HEK293 (cell line): Measurements from ENCODE around the gene GPX8.

Experiments used
- CTCF ChIA-PET: fragments of 350-600 bp; formaldehyde crosslinking; extraction: SDS; loops from one replicate; lab custom pipeline; 2021; ENCODE audit warnings: antibody characterized with exemption; lab: Yijun Ruan, JAX
- POLR2A ChIA-PET: fragments of 300-600 bp; formaldehyde crosslinking; extraction: SDS; loops from one replicate; lab custom pipeline; 2020; ENCODE audit warnings: antibody characterized with exemption, inconsistent platforms; lab: Yijun Ruan, JAX
- H3K27ac ChIP-seq: fragments of 200-500 bp; sonication (Bioruptor generic); 2 replicates; pipeline ENCODE4 v1.5.1; 2014; ENCODE audit warnings: low read depth, low read length, control low read depth, inconsistent platforms; ENCODE audit errors: extremely low read depth
- H3K36me3 ChIP-seq, 2 experiments: fragments of 200-500 bp in 1 of 2; sonication (Bioruptor generic) in 1 of 2; 1 replicate in 1 of 2; 2 replicates in 1 of 2; pipeline ENCODE4 v1.5.1; 2014 to 2017; ENCODE audit warnings: inconsistent platforms in 2 of 2, low read length in 2 of 2; ENCODE audit not compliant: control insufficient read depth in 2 of 2, insufficient read depth in 1 of 2
- H3K4me1 ChIP-seq: fragments of 200-500 bp; sonication (Bioruptor generic); 2 replicates; pipeline ENCODE4 v1.5.1; 2014; ENCODE audit warnings: mild to moderate bottlenecking, low read length, inconsistent platforms; ENCODE audit not compliant: control insufficient read depth, insufficient read depth
- H3K4me3 ChIP-seq: 2 replicates; pipeline ENCODE4 v1.5.1; 2011; ENCODE audit warnings: low read depth, mild to moderate bottlenecking, control low read depth, low read length, moderate library complexity
- H3K9me3 ChIP-seq: fragments of 200-500 bp; sonication (Bioruptor generic); 2 replicates; pipeline ENCODE4 v1.5.1; 2014; ENCODE audit warnings: low read depth, low read length, inconsistent platforms; ENCODE audit not compliant: control insufficient read depth, insufficient read depth
- EGR2 ChIP-seq: fragments of 450-650 bp; formaldehyde crosslinking; IDR thresholded peaks from 2 replicates; pipeline ENCODE4 v1.5.1; 2016; ENCODE audit warnings: low read depth, missing biosample characterization, missing genetic modification characterization
- GLIS2 ChIP-seq: fragments of 450-650 bp; formaldehyde crosslinking; IDR thresholded peaks from 2 replicates; pipeline ENCODE4 v1.5.1; 2016; ENCODE audit warnings: missing biosample characterization, missing genetic modification characterization
- IKZF3 ChIP-seq: fragments of 450-650 bp; IDR thresholded peaks from 2 replicates; pipeline ENCODE4 v1.5.0; 2018; ENCODE audit warnings: missing biosample characterization, mild to moderate bottlenecking, missing genetic modification characterization, moderate library complexity
- SALL2 ChIP-seq: fragments of 450-650 bp; formaldehyde crosslinking; IDR thresholded peaks from 2 replicates; pipeline ENCODE4 v1.5.0; 2017; ENCODE audit warnings: missing biosample characterization, mild to moderate bottlenecking, missing genetic modification characterization, borderline replicate concordance
- SP2 ChIP-seq: fragments of 450-650 bp; formaldehyde crosslinking; IDR thresholded peaks from 2 replicates; pipeline ENCODE4 v1.5.1; 2016; ENCODE audit warnings: missing biosample characterization, missing genetic modification characterization
- SP7 ChIP-seq: fragments of 450-650 bp; formaldehyde crosslinking; IDR thresholded peaks from 2 replicates; pipeline ENCODE4 v1.5.1; 2016; ENCODE audit warnings: missing biosample characterization, missing genetic modification characterization
- YY2 ChIP-seq: fragments of 450-650 bp; formaldehyde crosslinking; IDR thresholded peaks from 2 replicates; pipeline ENCODE4 v1.5.1; 2016; ENCODE audit warnings: missing biosample characterization, missing genetic modification characterization
- ZBTB48 ChIP-seq: fragments of 450-650 bp; formaldehyde crosslinking; IDR thresholded peaks from 2 replicates; pipeline ENCODE4 v1.5.1; 2016; ENCODE audit warnings: missing biosample characterization, missing genetic modification characterization
- ZEB2 ChIP-seq: fragments of 450-650 bp; formaldehyde crosslinking; IDR thresholded peaks from 2 replicates; pipeline ENCODE4 v1.5.1; 2016; ENCODE audit warnings: missing biosample characterization, missing genetic modification characterization
- ZNF132 ChIP-seq: fragments of 450-650 bp; formaldehyde crosslinking; IDR thresholded peaks from 2 replicates; pipeline ENCODE4 v1.5.1; 2017; ENCODE audit warnings: missing biosample characterization, missing genetic modification characterization, borderline replicate concordance
- ZNF214 ChIP-seq: fragments of 450-650 bp; formaldehyde crosslinking; IDR thresholded peaks from 2 replicates; pipeline ENCODE4 v1.5.1; 2017; ENCODE audit warnings: missing biosample characterization, mild to moderate bottlenecking, missing genetic modification characterization, borderline replicate concordance
- ZNF37A ChIP-seq: fragments of 450-650 bp; IDR thresholded peaks from 2 replicates; pipeline ENCODE4 v1.5.1; 2018; ENCODE audit warnings: missing biosample characterization, missing genetic modification characterization
- ZNF473 ChIP-seq: fragments of 450-650 bp; formaldehyde crosslinking; IDR thresholded peaks from 2 replicates; pipeline ENCODE4 v1.5.1; 2017; ENCODE audit warnings: missing biosample characterization, missing genetic modification characterization
- ZNF654 ChIP-seq: fragments of 450-650 bp; formaldehyde crosslinking; IDR thresholded peaks from 2 replicates; pipeline ENCODE4 v1.5.1; 2016; ENCODE audit warnings: low read depth, missing biosample characterization, missing genetic modification characterization
- ZNF658 ChIP-seq: fragments of 450-650 bp; formaldehyde crosslinking; IDR thresholded peaks from 2 replicates; pipeline ENCODE4; 2016; ENCODE audit warnings: missing biosample characterization, missing genetic modification characterization
- ZNF76 ChIP-seq: fragments of 450-650 bp; formaldehyde crosslinking; IDR thresholded peaks from 2 replicates; pipeline ENCODE4; 2016; ENCODE audit warnings: low read depth, missing biosample characterization, missing genetic modification characterization, borderline replicate concordance
- ZNF792 ChIP-seq: fragments of 450-650 bp; formaldehyde crosslinking; IDR thresholded peaks from 2 replicates; pipeline ENCODE4 v1.5.1; 2016; ENCODE audit warnings: missing biosample characterization, missing genetic modification characterization
- ZSCAN30 ChIP-seq: fragments of 450-650 bp; IDR thresholded peaks from 2 replicates; pipeline ENCODE4 v1.5.1; 2018; ENCODE audit warnings: missing biosample characterization, mild to moderate bottlenecking, missing genetic modification characterization, moderate library complexity
- TF ChIP-seq, protein P1 (sequence below): fragments of 450-650 bp; formaldehyde crosslinking; IDR thresholded peaks from 2 replicates; pipeline ENCODE4 v1.5.1; 2017; ENCODE audit warnings: missing biosample characterization, missing genetic modification characterization
- TF ChIP-seq, protein P2 (sequence below): fragments of 450-650 bp; formaldehyde crosslinking; conservative IDR thresholded peaks from 2 replicates; pipeline ENCODE4 v1.5.1; 2016; ENCODE audit warnings: low read depth, missing biosample characterization, missing genetic modification characterization
- TF ChIP-seq, protein P3 (sequence below): fragments of 450-650 bp; formaldehyde crosslinking; IDR thresholded peaks from 2 replicates; pipeline ENCODE4 v1.5.1; 2016; ENCODE audit warnings: missing biosample characterization, missing genetic modification characterization
- TF ChIP-seq, protein P4 (sequence below): fragments of 450-650 bp; formaldehyde crosslinking; IDR thresholded peaks from 2 replicates; pipeline ENCODE4 v1.5.1; 2016; ENCODE audit warnings: missing biosample characterization, missing genetic modification characterization

GPX8 gene

DNA sequence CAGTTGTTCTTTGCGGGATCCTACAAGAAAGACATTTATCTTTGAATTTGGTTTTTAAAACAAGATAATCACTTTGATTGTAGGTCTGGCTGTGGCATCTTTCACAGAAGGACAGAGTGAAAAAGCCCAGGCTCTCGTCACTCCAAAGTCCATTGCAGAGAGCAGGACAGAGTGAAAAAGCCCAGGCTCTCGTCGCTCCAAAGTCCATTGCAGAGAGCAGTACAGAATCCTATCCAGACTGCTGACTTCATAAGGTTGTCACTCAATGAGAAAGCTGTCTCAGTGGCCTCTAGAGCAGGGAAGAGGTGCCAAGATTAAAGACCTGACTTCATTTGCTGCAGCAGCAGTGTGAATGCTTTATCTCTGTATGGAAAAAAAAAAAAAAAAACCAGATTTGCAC is 16.3 kb upstream of the GPX8 start:
- no peak overlapping the region for H3K4me3 ChIP-seq
- CTCF ChIA-PET, result interaction anchor here (0.6 to 3.8 kb wide), 5 partner anchors 69 to 833 kb away, joined by 3 to 89 read pairs (median 4); no protein-coding TSS in a partner anchor
- H3K36me3 ChIP-seq, result no peaks in the 10 kb centered on the region
- no peaks in the 10 kb centered on the region for H3K9me3 ChIP-seq
- POLR2A ChIA-PET, result no interaction called here
- H3K4me1 ChIP-seq, result no peaks in the 10 kb centered on the region
- no peak overlapping the region for H3K27ac ChIP-seq
- TF ChIP-seq EGR2 (tag by site-specific recombination) (no peak), ZNF37A (no peak), ZNF214 (tag by site-specific recombination) (no peak), SALL2 (tag by site-specific recombination) (no peak), YY2 (tag by site-specific recombination) (no peak)
- TF ChIP-seq, protein P1, sequence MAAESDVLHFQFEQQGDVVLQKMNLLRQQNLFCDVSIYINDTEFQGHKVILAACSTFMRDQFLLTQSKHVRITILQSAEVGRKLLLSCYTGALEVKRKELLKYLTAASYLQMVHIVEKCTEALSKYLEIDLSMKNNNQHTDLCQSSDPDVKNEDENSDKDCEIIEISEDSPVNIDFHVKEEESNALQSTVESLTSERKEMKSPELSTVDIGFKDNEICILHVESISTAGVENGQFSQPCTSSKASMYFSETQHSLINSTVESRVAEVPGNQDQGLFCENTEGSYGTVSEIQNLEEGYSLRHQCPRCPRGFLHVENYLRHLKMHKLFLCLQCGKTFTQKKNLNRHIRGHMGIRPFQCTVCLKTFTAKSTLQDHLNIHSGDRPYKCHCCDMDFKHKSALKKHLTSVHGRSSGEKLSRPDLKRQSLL (tag by site-specific recombination), result no peak

DNA sequence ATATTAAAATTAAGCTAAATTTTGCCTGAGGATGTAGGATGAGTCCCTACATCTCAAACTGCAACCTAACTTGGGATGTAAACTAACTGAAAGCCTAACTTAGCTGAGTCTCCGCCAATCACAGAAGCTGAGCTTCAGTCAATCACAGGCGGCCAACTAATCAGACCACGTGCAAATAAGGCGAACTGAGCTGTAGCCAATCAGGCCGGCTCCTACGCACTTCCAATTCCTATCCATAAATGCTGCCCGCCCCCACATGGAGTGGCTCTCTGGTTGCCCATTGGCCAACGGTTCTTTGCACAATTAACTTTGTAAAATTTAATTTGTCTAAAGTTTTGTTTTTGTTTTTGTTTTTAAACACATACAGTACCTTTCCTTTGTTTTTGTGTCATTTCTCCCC is 13.9 kb upstream of the GPX8 start:
- POLR2A ChIA-PET, result no interaction called here
- Histone ChIP-seq H3K4me3 (no peak overlapping the region), H3K27ac (no peak overlapping the region), H3K36me3 (no peaks in the 10 kb centered on the region), H3K9me3 (no peaks in the 10 kb centered on the region), H3K4me1 (no peaks in the 10 kb centered on the region)
- TF ChIP-seq ZNF132 (tag by site-specific recombination) (no peak), SP7 (tag by site-specific recombination) (no peak), ZBTB48 (no peak), ZNF76 (tag by site-specific recombination) (no peak), SP2 (tag by site-specific recombination) (peak; percentile 29; the same call in 1 of the 2 replicates), ZNF654 (no peak)
- CTCF ChIA-PET, result interaction anchor here (0.6 to 3.8 kb wide), 29 partner anchors 8 to 1263 kb away, joined by 3 to 89 read pairs (median 4); partner anchors contain the start of gene GPX8

DNA sequence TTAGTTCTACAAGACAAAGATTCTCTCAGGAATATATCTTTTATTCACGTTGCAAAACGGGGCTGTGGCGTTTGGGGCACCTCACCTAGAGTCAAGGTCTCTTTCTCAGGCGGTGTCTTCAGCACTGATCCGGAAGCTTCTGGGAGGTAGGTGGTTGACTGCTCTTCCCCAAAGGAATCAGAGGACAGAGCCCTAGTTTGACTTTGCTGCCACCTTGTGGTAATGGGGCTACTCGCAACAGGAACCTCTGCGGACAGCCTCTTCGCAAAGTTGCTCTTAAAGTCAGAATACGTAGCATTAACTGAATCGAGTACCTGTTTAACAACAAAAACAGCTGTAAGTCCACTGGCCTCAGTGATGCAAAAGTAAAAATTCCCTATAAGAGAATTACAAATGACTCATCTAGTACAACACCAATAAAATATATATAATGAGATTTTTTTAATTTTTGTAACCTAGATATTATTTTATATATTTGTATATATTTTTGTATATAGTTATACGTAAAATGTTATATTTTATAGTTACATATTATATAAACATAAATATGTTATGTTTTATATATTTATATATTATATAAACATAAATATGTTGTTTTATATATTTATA is 13.3 kb upstream of the GPX8 start:
- ChIA-PET CTCF (interaction anchor here (0.6 to 3.8 kb wide), 32 partner anchors 8 to 1263 kb away, joined by 3 to 89 read pairs (median 4); partner anchors contain the start of gene GPX8), POLR2A (no interaction called here)
- no peak overlapping the region for H3K4me3 ChIP-seq
- no peaks in the 10 kb centered on the region for H3K4me1 ChIP-seq
- no peaks in the 10 kb centered on the region for H3K9me3 ChIP-seq
- no peaks in the 10 kb centered on the region for H3K36me3 ChIP-seq
- no peak overlapping the region for H3K27ac ChIP-seq
- TF ChIP-seq ZNF658 (tag by site-specific recombination) (no peak), ZNF473 (tag by site-specific recombination) (no peak), IKZF3 (tag by site-specific recombination) (0 out of 2 replicates have a peak, but pooled peaks have one; percentile 50), ZNF792 (no peak), EGR2 (tag by site-specific recombination) (no peak), GLIS2 (tag by site-specific recombination) (no peak), ZEB2 (tag by site-specific recombination) (no peak), ZSCAN30 (tag by site-specific recombination) (peak; percentile 70; the same call in 1 of the 2 replicates)
- TF ChIP-seq, protein P2, sequence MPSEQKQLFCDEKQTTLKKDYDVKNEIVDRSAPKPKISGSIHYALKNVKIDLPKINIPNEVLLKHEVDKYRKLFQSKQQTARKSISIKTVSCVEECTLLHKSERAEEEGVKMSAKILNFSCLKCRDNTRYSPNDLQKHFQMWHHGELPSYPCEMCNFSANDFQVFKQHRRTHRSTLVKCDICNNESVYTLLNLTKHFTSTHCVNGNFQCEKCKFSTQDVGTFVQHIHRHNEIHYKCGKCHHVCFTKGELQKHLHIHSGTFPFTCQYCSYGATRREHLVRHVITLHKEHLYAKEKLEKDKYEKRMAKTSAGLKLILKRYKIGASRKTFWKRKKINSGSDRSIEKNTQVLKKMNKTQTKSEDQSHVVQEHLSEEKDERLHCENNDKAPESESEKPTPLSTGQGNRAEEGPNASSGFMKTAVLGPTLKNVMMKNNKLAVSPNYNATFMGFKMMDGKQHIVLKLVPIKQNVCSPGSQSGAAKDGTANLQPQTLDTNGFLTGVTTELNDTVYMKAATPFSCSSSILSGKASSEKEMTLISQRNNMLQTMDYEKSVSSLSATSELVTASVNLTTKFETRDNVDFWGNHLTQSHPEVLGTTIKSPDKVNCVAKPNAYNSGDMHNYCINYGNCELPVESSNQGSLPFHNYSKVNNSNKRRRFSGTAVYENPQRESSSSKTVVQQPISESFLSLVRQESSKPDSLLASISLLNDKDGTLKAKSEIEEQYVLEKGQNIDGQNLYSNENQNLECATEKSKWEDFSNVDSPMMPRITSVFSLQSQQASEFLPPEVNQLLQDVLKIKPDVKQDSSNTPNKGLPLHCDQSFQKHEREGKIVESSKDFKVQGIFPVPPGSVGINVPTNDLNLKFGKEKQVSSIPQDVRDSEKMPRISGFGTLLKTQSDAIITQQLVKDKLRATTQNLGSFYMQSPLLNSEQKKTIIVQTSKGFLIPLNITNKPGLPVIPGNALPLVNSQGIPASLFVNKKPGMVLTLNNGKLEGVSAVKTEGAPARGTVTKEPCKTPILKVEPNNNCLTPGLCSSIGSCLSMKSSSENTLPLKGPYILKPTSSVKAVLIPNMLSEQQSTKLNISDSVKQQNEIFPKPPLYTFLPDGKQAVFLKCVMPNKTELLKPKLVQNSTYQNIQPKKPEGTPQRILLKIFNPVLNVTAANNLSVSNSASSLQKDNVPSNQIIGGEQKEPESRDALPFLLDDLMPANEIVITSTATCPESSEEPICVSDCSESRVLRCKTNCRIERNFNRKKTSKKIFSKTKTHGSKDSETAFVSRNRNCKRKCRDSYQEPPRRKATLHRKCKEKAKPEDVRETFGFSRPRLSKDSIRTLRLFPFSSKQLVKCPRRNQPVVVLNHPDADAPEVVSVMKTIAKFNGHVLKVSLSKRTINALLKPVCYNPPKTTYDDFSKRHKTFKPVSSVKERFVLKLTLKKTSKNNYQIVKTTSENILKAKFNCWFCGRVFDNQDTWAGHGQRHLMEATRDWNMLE, result peak; percentile 32; the same call in 1 of the 2 replicates
- TF ChIP-seq, protein P3, sequence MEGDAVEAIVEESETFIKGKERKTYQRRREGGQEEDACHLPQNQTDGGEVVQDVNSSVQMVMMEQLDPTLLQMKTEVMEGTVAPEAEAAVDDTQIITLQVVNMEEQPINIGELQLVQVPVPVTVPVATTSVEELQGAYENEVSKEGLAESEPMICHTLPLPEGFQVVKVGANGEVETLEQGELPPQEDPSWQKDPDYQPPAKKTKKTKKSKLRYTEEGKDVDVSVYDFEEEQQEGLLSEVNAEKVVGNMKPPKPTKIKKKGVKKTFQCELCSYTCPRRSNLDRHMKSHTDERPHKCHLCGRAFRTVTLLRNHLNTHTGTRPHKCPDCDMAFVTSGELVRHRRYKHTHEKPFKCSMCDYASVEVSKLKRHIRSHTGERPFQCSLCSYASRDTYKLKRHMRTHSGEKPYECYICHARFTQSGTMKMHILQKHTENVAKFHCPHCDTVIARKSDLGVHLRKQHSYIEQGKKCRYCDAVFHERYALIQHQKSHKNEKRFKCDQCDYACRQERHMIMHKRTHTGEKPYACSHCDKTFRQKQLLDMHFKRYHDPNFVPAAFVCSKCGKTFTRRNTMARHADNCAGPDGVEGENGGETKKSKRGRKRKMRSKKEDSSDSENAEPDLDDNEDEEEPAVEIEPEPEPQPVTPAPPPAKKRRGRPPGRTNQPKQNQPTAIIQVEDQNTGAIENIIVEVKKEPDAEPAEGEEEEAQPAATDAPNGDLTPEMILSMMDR (tag by site-specific recombination), result peak; percentile 84
- TF ChIP-seq, protein P4, sequence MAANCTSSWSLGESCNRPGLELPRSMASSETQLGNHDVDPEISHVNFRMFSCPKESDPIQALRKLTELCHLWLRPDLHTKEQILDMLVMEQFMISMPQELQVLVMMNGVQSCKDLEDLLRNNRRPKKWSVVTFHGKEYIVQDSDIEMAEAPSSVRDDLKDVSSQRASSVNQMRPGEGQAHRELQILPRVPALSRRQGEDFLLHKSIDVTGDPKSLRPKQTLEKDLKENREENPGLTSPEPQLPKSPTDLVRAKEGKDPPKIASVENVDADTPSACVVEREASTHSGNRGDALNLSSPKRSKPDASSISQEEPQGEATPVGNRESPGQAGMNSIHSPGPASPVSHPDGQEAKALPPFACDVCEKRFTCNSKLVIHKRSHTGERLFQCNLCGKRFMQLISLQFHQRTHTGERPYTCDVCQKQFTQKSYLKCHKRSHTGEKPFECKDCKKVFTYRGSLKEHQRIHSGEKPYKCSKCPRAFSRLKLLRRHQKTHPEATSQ (tag by site-specific recombination), result no peak
